Karpas-422 (cell line): Measurements from ENCODE around the gene MR1. TPM values are rescaled to one million over a fixed set of nuclear protein-coding genes. Genes with fewer than 3 reads are reported as not detected.
A peak's percentile ranks its signal among the peaks of the same experiment; 100 is the strongest.
"Not testable (repeated sequence)": the region's sequence is repeated elsewhere in the genome, so short reads cannot be mapped to it uniquely, and the experiment has no call there.

Experiments
- DNase-seq: peaks from one replicate; pipeline ENCODE4 v3.0.0-alpha.2; 2015
- H2AFZ ChIP-seq: fragments of 200-600 bp; sonication (generic); 2 replicates; pipeline ENCODE4 v1.6.1; 2014; ENCODE audit warnings: antibody characterized with exemption, low read length, mixed read lengths
- H3K27ac ChIP-seq: fragments of 200-600 bp; sonication (generic); 2 replicates; pipeline ENCODE4 v1.5.1; 2014; ENCODE audit warnings: mild to moderate bottlenecking, low read length, moderate library complexity
- H3K27me3 ChIP-seq: fragments of 200-600 bp; sonication (generic); 2 replicates; pipeline ENCODE4 v1.6.1; 2014; ENCODE audit warnings: low read length, mixed read lengths
- H3K36me3 ChIP-seq: fragments of 200-600 bp; sonication (generic); 2 replicates; pipeline ENCODE4 v1.6.1; 2014; ENCODE audit warnings: low read length, mixed read lengths; ENCODE audit not compliant: insufficient read depth
- H3K4me1 ChIP-seq: fragments of 200-600 bp; sonication (generic); 2 replicates; pipeline ENCODE4 v1.6.1; 2014; ENCODE audit warnings: mild to moderate bottlenecking, low read length, mixed read lengths
- H3K4me2 ChIP-seq: fragments of 200-600 bp; sonication (generic); 2 replicates; pipeline ENCODE4 v1.6.1; 2014; ENCODE audit warnings: low read length, low read depth, mild to moderate bottlenecking; ENCODE audit not compliant: poor library complexity, severe bottlenecking
- H3K4me3 ChIP-seq: fragments of 200-600 bp; sonication (generic); 2 replicates; pipeline ENCODE4 v1.5.1; 2014; ENCODE audit warnings: mild to moderate bottlenecking, antibody characterized with exemption, low read length, mixed read lengths
- H3K79me2 ChIP-seq: fragments of 200-600 bp; sonication (generic); 2 replicates; pipeline ENCODE4 v1.6.1; 2014; ENCODE audit warnings: mild to moderate bottlenecking, low read length, mixed read lengths
- H3K9ac ChIP-seq: fragments of 200-600 bp; sonication (generic); 2 replicates; pipeline ENCODE4 v1.6.0; 2014; ENCODE audit warnings: low read length
- H3K9me2 ChIP-seq: fragments of 200-600 bp; sonication (generic), shearing (Covaris generic); replicated peaks from 2 replicates; pipeline ENCODE4 v1.6.0; 2014; ENCODE audit warnings: mild to moderate bottlenecking, low read length, moderate library complexity; ENCODE audit not compliant: insufficient read depth
- H3K9me3 ChIP-seq: fragments of 300-700, 200-600 bp; sonication (generic); 2 replicates; pipeline ENCODE4 v1.6.1; 2014; ENCODE audit warnings: low read length, mixed read lengths
- H4K20me1 ChIP-seq: fragments of 200-600 bp; sonication (generic); 2 replicates; pipeline ENCODE4 v1.6.1; 2014; ENCODE audit warnings: mild to moderate bottlenecking, antibody characterized with exemption, low read length, low read depth; ENCODE audit not compliant: insufficient read depth
- total RNA-seq: library from RNA; depleted of rRNA; stranded (reverse); fragments of >200 nt; shearing (Covaris generic); gene quantifications from 2 replicates; pipeline ENCODE4 v1.2.3, GENCODE V29; 2014; ENCODE audit warnings: low replicate concordance

Gene MR1
- total RNA-seq, 1 experiment from 2014 or later, result 37.3 TPM

DNA sequence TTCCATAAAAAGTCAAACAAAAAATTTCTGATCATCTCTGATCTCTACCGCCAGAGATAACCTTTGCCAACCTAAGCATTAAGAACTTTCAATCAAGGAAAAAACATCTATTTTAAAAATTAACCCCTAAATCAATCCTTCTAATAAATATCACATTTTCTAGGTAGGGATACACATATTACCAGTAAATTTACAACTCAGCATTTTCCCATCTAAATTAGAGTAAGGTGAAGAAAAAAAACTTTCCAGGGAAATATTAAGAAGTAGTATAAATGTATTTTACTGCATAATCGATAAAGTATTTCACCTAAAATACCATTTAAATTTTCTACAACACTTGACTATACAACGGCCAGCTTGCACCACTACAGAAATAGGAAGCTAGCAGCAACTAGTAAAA, 12.6 kb upstream of the MR1 start:
- H2AFZ ChIP-seq, result no peak overlapping the region
- peak overlapping the region; percentile 86 for H3K4me2 ChIP-seq
- peak overlapping the region; percentile 45 for H3K27ac ChIP-seq
- H3K4me1 ChIP-seq, result peaks cover 34% of the 10 kb centered on the region
- H3K9me3 ChIP-seq, result no peaks in the 10 kb centered on the region
- peak overlapping the region; percentile 90 for H3K4me3 ChIP-seq
- H3K27me3 ChIP-seq, result no peaks in the 10 kb centered on the region
- H3K79me2 ChIP-seq, result peaks cover 63% of the 10 kb centered on the region
- no peak for DNase-seq
- H3K36me3 ChIP-seq, result peaks cover 20% of the 10 kb centered on the region
- H3K9me2 ChIP-seq, result no peaks in the 10 kb centered on the region
- H3K9ac ChIP-seq, result peak overlapping the region; percentile 90
- peaks cover 21% of the 10 kb centered on the region; the same call in 1 of the 2 replicates for H4K20me1 ChIP-seq

DNA sequence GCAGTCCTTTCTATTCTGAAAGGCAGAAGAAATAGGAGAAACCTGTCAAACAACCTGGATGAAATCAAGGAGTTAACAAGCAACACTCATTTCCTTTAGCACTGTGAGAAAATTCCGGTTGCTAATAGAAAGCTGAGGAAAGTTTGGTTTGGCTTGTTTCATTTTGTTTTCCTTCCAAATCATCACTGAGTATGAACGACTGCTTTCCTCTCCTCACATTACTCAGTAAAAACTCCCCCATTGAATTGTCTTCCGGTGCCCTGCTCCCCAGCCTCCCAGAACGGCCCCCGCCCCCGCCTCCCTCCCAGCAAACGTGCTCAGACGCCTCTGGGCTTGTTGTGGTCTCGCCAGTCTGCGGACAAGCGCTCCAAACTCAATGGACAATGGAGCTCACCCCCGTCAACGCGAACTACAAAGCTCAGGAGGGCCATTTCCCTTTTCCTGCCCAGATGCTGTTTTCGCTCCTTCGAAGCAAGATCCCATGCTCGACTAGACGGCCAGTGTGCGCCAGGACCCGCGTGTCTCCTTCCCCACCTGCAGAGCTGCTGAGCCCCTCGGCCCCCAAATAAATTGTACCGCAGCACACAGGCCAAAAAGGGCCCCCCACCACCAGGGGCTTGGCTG, 11.9 kb upstream of the MR1 start:
- peak overlapping the region; percentile 90 for H3K4me3 ChIP-seq
- H3K9me2 ChIP-seq, result no peaks in the 10 kb centered on the region
- H3K4me1 ChIP-seq, result peaks cover 34% of the 10 kb centered on the region
- no peaks in the 10 kb centered on the region for H3K27me3 ChIP-seq
- H3K4me2 ChIP-seq, result peak overlapping the region; percentile 86
- no peaks in the 10 kb centered on the region for H3K9me3 ChIP-seq
- peak overlapping the region; percentile 90 for H3K9ac ChIP-seq
- peaks cover 55% of the 10 kb centered on the region for H3K79me2 ChIP-seq
- H2AFZ ChIP-seq, result peak overlapping the region; percentile 40; the same call in 1 of the 2 replicates
- DNase-seq, result peak; percentile 83
- peaks cover 16% of the 10 kb centered on the region for H3K36me3 ChIP-seq
- H4K20me1 ChIP-seq, result peaks cover 21% of the 10 kb centered on the region; the same call in 1 of the 2 replicates
- peak overlapping the region; percentile 45 for H3K27ac ChIP-seq

DNA sequence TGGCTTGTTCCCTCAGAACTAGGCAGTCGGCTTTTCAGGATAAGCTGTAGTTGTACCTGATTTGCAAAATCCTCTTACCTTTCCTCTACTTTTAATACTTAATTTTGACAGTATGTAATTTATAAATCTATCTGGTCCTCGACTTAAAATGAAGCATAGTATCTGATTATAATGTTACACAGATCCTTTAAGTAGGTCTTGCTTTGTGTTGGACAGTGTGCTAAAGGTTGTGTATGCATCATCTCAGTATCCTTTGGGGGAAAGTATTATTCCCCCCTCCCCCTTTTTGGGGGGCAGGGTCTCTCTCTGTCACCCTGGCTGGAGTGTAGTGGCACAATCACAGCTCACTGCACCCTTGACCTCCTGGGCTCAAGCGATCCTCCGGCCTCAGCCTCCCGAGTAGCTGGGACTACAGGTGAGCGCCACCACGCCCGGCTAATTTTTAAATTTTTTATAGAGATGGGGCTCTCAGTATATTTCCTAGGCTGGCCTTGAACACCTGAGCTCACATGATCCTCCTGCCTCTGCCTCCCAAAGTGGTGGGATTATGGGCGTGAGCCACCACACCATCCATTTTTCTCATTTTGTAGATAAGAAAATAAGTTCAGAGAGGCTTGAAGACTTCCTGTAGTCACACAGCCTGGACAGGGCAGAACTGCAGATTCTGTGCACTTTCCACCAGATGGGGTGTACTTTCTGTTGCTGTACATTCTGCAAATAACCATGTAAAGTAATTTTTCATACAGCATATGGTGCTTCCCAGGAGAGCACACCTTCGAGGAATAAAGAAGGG, 10.3 kb upstream of the MR1 start:
- Histone ChIP-seq H4K20me1 (peaks cover 21% of the 10 kb centered on the region; the same call in 1 of the 2 replicates), H3K27me3 (no peaks in the 10 kb centered on the region), H3K4me3 (peak overlapping the region; percentile 44), H3K36me3 (peaks cover 7% of the 10 kb centered on the region; the same call in 1 of the 2 replicates), H3K4me2 (peak overlapping the region; percentile 58), H3K27ac (no peak overlapping the region), H3K9ac (peak overlapping the region; percentile 28), H3K9me2 (no peaks in the 10 kb centered on the region), H3K4me1 (peaks cover 34% of the 10 kb centered on the region), H3K79me2 (peaks cover 42% of the 10 kb centered on the region), H3K9me3 (no peaks in the 10 kb centered on the region), H2AFZ (peak overlapping the region; percentile 18; the same call in 1 of the 2 replicates)
- DNase-seq, result peak; percentile 49

DNA sequence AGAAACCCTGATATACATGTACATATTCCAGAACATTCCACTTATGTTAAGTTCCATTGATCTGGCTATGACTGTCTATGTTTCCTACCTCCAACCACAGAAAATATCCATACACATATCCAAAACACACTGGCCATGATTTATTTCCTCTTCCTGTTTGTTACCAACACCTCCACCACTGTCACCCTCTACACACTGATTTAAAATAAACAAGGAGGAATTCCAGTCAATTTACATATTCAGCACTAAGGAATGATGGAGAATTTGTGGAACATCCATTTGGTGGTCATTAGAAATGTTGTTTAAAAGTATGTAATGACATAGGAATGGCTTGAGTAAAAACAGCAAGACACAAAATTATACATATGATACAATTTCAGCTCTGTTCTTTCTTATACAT, 5.6 kb upstream of the MR1 start:
- Histone ChIP-seq H2AFZ (no peak overlapping the region), H3K9ac (no peak overlapping the region), H3K9me2 (no peaks in the 10 kb centered on the region), H3K9me3 (no peaks in the 10 kb centered on the region), H3K4me1 (peaks cover 13% of the 10 kb centered on the region), H3K27me3 (no peaks in the 10 kb centered on the region), H3K79me2 (no peaks in the 10 kb centered on the region), H3K27ac (no peak overlapping the region), H3K4me2 (no peak overlapping the region), H4K20me1 (no peaks in the 10 kb centered on the region), H3K36me3 (no peaks in the 10 kb centered on the region), H3K4me3 (no peak overlapping the region)
- no peak for DNase-seq

DNA sequence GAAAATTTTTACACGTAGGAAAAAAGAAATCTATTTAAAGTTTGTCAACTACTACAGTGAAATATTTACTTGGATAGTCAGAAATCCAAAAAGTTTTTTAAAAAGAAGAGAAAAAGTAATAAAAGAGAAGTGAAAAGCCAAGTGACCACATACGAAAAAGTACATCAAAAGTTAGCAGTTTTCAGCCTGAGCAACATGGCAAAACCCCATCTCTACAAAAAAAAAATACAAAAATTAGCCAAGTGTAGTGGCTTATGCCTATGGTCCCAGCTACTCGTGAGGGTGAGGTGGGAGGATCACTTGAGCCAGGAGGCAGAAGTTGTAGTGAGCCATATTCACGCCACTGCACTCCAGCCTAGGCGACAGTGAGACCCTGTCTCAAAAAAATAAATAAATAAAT, 5.2 kb upstream of the MR1 start:
- H4K20me1 ChIP-seq, result no peaks in the 10 kb centered on the region
- no peaks in the 10 kb centered on the region for H3K36me3 ChIP-seq
- H3K27me3 ChIP-seq, result no peaks in the 10 kb centered on the region
- no peaks in the 10 kb centered on the region for H3K9me2 ChIP-seq
- peaks cover 13% of the 10 kb centered on the region for H3K4me1 ChIP-seq
- H3K79me2 ChIP-seq, result no peaks in the 10 kb centered on the region
- H3K9me3 ChIP-seq, result no peaks in the 10 kb centered on the region
- no peak overlapping the region for H2AFZ ChIP-seq
- peak; percentile 37 for DNase-seq
- no peak overlapping the region for H3K9ac ChIP-seq
- no peak overlapping the region for H3K27ac ChIP-seq
- H3K4me2 ChIP-seq, result no peak overlapping the region
- no peak overlapping the region for H3K4me3 ChIP-seq

DNA sequence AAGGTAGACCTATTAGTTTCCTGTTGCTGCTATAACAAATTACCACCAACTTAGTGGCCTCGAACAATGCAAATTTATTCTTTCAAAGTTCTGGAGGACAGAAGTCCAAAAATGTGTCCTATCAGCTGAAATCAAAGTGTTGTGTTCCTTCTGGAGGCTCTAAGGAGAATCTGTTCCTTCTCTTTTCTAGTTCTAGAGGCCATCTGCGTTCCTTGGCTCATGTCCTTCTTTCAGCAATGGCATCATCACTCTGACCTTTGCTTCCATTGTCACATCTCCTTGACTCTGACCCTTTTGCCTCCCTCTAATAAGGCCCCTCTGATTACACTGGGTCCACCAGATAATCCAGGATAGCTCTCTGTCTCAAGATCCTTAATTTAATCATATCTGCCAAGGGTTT, 1.2 kb upstream of the MR1 start:
- Histone ChIP-seq H3K79me2 (peaks cover 37% of the 10 kb centered on the region), H3K9ac (no peak overlapping the region), H2AFZ (peak overlapping the region; percentile 96), H3K4me1 (peaks cover 39% of the 10 kb centered on the region), H3K9me3 (no peaks in the 10 kb centered on the region), H4K20me1 (no peaks in the 10 kb centered on the region), H3K4me2 (no peak overlapping the region), H3K36me3 (no peaks in the 10 kb centered on the region), H3K27me3 (no peaks in the 10 kb centered on the region), H3K4me3 (no peak overlapping the region), H3K27ac (no peak overlapping the region), H3K9me2 (no peaks in the 10 kb centered on the region)
- peak; percentile 41 for DNase-seq

DNA sequence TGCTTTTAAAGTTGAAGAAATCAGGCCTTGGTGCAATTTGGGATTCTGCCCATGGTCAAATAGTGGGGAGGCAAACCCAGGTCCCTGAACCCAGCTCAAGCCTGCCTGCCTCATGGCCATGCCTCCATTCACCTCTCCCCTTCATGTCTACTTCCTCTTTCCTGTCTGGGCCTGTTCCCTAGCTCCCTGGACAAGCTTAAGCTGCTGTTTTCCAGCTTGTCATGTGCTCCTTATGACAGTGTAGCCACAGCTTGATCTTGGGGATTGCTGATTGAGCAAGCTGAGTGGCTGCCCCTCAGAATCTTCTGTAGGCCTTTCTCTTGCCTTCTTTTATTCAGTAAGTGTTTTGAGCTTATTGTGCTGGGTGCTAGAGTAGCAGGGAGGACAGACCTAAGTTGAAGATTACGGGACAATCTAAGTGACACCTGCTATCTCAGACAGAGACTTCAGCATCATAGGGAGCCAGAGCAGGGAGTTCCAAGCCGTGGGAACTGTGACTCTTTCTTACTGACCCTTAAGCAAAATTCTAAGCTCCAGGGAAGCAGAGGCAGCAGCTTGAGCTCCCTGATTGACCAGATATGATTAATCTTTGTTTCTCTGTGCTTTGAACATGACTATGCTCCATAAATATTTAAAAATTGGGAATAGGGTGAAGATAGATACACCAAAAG, 520 bp upstream of the MR1 start:
- peak overlapping the region; percentile 74 for H3K4me3 ChIP-seq
- peak overlapping the region; percentile 82 for H3K9ac ChIP-seq
- H3K9me2 ChIP-seq, result no peaks in the 10 kb centered on the region
- peak overlapping the region; percentile 96 for H2AFZ ChIP-seq
- peak overlapping the region; percentile 74 for H3K27ac ChIP-seq
- peak overlapping the region; percentile 86 for H3K4me2 ChIP-seq
- no peaks in the 10 kb centered on the region for H3K27me3 ChIP-seq
- no peaks in the 10 kb centered on the region for H3K36me3 ChIP-seq
- peaks cover 42% of the 10 kb centered on the region for H3K79me2 ChIP-seq
- H3K4me1 ChIP-seq, result peaks cover 44% of the 10 kb centered on the region
- DNase-seq, result peak; percentile 78
- H3K9me3 ChIP-seq, result no peaks in the 10 kb centered on the region
- no peaks in the 10 kb centered on the region for H4K20me1 ChIP-seq

DNA sequence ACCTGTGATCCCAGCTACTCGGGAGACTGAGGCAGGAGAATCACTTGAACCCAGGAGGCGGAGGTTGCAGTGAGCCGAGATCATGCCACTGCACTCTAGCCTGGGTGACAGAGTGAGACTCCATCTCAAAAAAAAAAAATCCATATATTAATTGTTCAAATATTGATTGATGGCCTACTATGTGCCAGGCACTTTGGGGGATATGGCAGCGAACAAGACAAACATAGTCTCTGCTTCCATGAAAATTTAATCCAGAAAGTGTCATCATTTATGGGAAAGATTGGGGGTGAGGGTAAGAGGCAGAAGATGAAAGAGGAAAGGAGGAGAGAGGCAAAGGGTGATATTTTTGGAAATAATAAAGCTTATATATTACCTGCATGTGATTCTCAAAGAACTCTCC, 1.4 kb downstream of the MR1 start:
- Histone ChIP-seq H3K4me2 (peak overlapping the region; percentile 86), H3K4me3 (peak overlapping the region; percentile 74; the same call in 1 of the 2 replicates), H3K79me2 (peaks cover 56% of the 10 kb centered on the region), H3K4me1 (peaks cover 45% of the 10 kb centered on the region), H3K9ac (0 out of 2 replicates have a peak overlapping the region, but pooled peaks have one; percentile 0)
- H3K27me3 ChIP-seq, H3K27ac ChIP-seq, H4K20me1 ChIP-seq, H3K9me3 ChIP-seq, H3K36me3 ChIP-seq, H2AFZ ChIP-seq, DNase-seq, H3K9me2 ChIP-seq: not testable (repeated sequence)
